Amniotic stem cell (primary cell): Measurements from ENCODE around the gene ALDH1L1.

Source experiments
- DNase-seq: peaks from one replicate; lab custom pipeline; 2025; lab: John Stamatoyannopoulos, UW

The ALDH1L1 gene

DNA sequence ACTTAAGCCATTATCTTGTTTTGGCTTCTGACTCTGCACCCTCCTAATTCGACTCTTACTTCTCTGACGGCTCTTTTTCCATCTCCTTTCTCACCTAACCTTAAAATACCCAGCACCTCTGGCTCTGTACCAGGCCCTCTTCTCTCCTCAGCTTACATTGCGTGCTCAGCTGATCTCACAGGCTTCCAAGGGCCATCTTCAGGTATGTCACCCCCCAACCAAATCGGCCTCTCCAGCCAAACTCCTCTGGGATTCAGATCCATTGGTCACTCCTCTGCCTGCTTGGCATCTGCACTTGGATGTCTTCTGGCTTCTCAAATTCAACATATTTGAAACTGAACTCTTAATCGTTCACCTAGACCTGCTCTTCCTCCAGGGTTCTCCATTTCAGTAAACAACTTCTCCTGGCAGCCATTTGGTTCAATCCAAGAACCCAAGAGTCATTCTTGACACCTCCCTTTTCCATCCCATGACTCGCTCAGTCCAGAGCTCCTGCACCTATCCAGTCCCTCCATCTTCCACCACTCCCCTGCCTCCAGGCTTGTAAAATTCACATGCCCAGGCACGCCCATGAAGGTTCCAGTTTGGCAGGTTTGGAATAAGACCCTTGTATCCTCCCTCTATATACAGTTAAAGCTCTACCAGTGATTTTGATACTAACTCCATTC is 61.2 kb downstream of the ALDH1L1 start:
- DNase-seq: no peak

DNA sequence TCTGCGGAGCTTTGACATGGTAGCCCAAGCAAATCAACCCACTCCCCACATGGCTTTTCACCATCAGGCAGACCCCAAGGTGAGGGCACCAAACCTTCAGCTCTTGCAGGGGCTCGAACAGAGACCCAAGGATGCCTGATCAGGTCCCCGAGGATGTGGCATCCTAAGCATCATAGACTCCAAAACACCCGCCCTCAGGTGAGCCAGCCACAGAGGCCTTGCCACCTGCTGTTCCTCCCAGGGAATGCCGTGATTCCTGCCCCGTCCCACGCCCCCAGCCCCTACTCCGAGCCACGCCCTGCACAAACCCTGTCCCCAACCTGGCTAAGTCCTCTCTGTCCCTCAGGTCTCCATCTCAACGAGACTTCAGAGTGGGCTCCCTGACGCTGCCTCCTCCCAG is 61.8 kb downstream of the ALDH1L1 start:
- no peak for DNase-seq

DNA sequence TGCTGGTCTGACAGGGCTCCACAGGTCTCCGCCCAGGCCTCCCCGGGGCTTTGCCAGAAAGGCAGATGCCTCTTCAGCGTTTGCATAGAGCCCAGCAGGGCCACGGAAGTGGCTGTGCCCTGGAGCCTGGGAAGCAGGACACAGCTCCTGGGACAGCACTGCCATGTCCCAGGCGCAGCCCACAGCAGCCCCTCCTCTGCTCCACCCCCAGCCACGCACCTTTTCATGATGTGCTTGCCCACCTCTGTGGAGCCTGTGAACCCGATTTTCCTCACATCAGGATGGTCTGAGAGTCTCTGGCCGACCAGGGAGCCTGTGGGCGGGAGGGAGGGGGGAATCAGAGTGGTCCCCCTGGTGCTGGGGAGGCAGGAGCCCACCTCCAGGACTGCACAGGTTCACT is 62.6 kb downstream of the ALDH1L1 start:
- DNase-seq: no peak

DNA sequence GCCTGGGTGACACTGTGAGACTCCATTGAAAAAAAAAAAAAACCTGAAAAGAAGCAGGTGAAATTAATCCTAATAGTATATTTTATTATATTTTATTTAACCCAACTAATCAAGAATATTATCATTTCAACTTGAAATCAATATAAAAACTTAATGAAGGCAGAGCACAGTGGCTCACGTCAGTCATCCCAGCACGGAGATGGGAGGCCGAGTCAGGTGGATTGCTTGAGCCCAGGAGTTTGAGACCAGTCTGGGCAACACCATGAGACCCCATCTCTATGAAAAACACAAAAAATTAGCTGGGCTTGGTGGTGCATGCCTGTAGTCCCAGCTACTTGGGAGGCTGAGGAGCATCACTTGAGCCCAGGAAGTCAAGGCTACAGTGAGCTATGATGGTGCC is 63.2 kb downstream of the ALDH1L1 start:
- DNase-seq: no peak

DNA sequence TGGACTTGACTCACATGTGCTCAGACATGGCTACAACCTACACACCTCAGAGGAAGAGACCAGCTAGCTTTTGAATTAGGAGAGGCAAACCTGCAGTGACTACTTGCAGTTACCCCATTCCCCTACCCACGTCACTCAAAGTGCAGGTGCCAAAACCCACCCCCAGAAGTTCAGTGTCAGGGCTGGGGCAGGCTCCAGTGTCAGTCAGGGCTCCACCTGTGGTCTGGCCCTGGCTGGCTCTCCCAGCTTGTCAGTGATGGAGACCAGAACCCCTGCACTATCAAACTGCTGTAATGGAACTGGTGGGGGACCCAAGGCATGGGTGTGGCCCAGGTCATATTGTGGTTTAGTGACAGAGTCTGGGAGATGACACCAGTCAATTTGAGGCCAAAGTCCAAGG is 63.9 kb downstream of the ALDH1L1 start:
- DNase-seq: no peak

DNA sequence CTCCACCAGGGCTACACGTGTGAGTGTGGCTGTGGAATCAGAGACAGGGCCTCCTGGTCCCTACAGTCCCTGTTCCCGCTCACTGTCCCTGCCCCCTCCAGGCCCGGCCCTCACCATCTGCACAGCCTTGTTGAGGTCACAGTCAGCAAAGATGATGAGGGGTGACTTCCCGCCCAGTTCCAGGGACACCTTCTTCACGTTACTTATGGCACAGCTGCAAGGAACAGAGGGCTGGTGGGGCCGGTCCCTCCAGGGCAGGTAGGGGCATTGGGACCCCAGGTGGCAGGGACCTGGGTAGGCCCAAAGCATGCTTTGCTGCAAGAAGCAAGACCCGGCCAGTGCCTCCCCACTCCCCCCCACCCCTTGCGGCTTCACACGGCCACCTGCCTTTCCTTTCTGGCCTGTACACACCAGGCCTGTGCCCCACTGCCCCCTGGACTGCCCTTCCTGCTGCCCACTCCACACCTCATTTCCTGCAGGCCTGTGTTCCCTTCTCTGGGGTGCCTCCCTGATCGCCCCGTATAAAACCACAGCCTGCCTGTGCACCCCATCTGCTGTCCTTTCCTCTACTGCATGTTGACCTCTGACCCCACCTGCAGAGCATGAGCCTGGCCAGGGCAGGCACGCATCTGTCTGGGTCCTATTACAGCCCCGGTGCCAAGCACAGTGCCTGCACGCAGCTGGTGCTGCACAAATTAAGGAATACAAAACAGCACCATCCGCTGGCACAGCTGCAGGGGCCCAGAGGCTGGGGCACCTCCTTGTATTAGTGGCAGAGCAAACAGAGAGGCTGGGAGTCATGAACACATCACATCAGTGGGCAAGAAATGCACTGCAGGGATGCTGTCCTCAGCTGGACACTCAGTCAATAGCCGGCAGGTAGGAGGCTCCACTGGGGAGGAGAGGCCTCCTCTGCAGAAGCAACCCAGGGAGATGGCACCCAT is 65.7 kb downstream of the ALDH1L1 start:
- DNase-seq: no peak

DNA sequence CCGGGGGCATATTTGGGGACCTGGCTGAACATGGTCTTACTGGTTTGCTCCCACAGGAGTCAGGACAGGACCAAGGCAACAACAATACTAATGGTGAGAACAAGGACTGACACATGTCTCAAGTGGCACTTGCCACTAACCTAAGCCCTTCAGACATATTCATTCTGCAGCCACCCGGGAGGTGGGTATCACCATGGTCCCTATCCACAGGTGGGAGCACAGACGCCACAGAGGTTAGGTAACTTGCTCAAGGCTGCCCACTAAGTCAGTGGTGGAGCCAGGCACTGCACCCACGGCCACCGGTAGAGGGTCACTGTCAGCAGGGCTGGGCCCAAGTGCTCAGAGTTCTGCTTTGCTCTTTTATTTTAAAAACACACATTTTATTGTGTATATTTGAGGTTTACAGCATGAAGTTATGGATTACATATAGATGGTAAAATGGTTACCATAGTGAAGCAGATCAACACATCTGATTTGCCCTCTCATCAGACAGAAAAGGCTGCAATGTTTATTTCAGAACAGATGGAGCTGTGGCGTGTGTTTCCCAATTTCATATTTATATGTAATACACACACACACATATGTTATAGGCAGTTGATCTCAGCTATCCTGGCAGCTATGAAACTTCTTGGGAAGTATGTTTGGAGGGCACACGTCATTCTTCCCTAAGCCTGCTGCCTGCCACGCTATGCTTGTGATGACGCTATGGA is 66.5 kb downstream of the ALDH1L1 start:
- DNase-seq: no peak

DNA sequence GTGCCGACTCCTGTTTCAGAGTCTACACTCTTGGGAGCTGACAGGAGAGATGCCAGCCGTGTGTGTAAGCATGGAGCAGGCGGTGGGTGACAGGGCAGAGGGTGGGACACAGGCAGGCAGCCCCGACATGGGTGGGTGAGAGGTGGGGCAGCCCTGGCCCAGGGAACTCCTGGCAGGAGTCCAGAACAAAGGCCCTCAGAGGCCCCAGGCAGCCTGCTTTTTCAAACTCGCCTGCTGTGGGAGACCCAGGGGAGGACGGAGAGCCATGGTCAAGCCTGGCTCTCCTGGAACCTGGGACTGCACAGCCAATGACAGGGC is 67.2 kb downstream of the ALDH1L1 start:
- no peak for DNase-seq

- no peak for DNase-seq
Measured at GRCh38 chr3:126112531-126113237, 67.7 kb downstream of the ALDH1L1 start.

- no peak for DNase-seq
Measured at GRCh38 chr3:126111566-126112475, 68.6 kb downstream of the ALDH1L1 start.

DNA sequence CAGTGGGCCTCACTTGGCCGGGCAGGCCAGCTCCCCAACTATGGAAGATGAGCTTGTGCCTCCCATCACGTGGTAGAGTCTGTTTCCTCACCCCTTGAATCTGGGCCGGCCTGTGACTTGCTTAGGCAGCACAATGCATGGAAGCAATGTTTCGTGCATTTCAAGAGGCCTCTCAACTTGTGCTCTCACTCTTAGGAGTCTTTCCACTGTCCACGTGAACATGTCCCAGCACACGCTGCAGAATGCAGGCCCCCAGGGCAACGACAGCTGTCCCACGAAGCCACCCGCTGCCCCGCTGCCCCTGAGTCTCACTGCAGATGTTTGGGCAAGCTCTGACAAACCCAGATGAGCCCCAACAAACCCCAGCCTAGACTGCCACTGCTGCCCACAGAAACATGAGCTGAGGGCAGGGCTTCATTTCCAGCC is 69.2 kb downstream of the ALDH1L1 start:
- DNase-seq: no peak

DNA sequence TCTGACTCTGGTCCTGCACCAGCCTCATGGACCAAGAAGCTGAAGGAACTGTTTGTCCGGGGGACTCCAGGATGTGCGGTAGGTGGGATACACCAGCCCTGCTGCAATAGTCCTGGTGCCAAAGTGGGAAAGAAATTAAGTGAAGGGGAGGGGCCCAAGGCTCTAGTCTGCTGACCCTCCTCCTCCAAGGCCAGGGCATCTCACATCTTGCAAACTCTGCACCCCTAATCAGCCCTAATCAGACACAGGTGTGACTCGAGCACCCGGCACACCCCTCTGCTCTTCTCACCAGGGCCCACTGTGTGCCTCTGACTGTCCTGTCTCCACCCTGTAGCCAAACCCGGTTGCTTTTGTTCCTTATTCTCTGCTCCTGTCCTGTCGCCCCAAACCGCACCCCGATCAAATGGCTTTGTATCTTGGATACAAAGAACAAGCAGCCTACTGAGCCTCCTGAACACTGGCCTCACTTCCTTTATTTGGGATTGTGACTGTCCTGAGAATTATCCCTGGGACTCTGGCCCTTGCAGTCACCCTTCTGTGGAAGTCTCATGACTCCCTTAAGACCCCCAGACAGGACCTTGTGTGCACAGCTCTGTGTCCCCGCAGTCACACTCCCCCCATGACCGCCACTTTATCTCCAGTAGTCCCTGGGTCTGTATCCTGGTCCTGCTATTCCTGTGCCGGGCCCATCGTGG is 69.8 kb downstream of the ALDH1L1 start:
- DNase-seq: no peak

GRCh38 chr3:126109880-126110235 is 70.5 kb downstream of the ALDH1L1 start:
- DNase-seq: no peak

DNA sequence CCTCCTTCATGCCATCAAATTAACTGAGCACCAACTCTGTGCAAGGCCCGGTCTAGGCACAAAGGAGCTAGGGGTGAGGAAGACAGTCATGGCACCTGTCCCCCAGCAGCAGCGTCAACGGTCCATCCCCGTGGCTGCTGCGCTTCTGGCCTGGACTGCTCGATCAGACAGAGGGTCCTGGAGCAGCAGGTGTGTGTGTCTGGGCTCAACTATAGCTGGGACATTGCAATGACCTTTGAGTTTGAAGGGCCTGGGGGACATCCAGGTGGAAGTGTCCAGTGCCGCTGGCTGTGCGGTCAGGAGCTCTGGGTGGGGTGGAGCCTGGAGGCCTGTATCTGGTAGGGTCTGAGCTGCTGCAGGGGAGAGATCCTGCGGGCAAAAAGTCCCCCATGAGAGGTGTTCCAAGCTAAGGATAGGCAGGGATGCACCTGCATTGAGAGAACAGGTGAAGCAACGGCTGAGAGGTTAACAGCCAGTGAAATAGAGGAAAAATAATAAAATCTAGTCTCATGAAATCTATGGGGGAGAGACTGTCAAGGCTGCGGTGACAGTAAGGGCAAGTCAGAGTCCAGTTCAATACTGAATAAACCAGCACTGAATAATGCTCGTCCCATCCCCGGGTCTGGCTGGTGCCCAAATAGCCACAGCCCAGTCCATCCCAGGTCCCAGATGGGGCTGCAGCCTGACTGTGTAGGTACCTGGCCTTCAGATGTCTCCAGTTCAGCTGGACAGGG is 71.1 kb downstream of the ALDH1L1 start:
- no peak for DNase-seq

DNA sequence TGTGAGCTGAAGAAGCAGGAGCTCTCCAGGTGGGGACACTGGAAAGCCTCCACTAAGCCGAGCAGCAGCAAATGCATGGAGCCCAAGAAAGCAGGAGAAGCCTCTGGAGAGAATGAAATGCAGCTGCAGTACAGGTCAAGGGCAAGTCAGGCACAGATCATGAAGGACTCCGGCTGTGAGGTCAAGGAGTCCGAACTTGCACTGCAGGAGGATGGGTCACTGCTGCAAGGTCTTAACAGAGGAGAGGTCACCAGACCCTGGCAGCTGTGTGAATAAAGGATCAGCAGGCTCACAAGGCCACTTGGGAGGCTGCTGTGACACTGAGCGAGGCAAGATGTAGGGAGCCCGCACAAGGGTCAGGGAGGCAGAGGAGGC is 71.7 kb downstream of the ALDH1L1 start:
- no peak for DNase-seq

- no peak for DNase-seq
Measured at GRCh38 chr3:126107957-126108675, 72.3 kb downstream of the ALDH1L1 start.

DNA sequence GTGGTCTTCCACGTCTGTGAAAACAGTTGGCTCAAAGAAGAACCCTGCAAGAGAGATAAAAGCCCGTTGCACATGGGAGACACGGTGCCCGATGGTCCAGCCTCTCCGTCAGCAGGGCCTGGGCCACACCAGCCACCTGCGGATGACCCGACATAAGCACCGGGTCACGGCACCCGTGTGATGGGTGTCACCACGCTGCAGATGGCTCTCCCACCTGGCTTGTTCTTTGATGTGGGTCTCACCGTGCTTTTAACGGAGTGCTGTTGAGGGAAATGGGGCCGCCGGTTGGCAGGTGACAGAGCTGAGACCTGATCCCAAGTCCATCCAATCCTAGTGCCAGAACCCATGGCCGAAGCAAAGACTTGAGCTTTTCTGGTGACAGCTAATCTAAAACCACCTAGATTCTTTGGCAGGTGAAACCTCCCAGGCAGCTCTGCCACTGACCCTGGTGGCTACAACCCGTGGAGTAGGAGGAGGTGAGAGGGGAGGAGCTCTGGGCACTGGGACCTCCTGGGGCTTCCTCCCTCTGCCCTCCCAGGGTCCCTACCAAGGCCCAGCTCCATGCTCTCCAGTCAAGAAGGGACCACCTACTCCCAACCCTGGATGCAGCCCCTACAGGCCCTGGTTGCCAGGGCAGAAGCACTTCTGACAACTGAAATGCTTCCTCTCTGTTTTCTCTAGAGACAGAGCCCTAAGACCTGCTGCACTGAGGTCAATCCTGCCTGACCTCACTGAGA is 73.0 kb downstream of the ALDH1L1 start:
- DNase-seq: no peak

- no peak for DNase-seq
Measured at GRCh38 chr3:126106336-126107202, 73.8 kb downstream of the ALDH1L1 start.
